ENCODE measurements around the gene CALHM4. TPM values are rescaled to one million over a fixed set of nuclear protein-coding genes. Genes with fewer than 3 reads are reported as not detected.

The CALHM4 gene
- total and polyA plus RNA-seq, 2 of the 4 experiments (the other 2 are of a cell fraction), result 0.07 TPM; not detected in 1

Other genes with a start within 250 kb of the CALHM4 start
- 132 and 154 TPM in 2 replicates for gene DSE, start 182.8 kb upstream of the CALHM4 start, total RNA-seq (2012; rRNA removed)
- gene DSE, start 182.8 kb upstream of the CALHM4 start, polyA plus RNA-seq (2012; rRNA removed), result 43.9 and 48.0 TPM in 2 replicates
- 0.72 and 0.83 TPM in 2 replicates for gene CALHM6, start 92.4 kb upstream of the CALHM4 start, total RNA-seq (2012; rRNA removed)
- gene CALHM6, start 92.4 kb upstream of the CALHM4 start, polyA plus RNA-seq (2012; rRNA removed), result 1.1 and 1.5 TPM in 2 replicates
- gene CALHM5, start 42.1 kb upstream of the CALHM4 start, total RNA-seq (2012; rRNA removed), result 10.6 and 10.8 TPM in 2 replicates
- gene CALHM5, start 42.1 kb upstream of the CALHM4 start, polyA plus RNA-seq (2012; rRNA removed), result 2.8 and 3.3 TPM in 2 replicates
- under 0.01 TPM in 1 of 2 replicates, not detected in the other for gene TRAPPC3L, start 8.1 kb upstream of the CALHM4 start, total RNA-seq (2012; rRNA removed)
- gene TRAPPC3L, start 8.1 kb upstream of the CALHM4 start, polyA plus RNA-seq (2012; rRNA removed), result 0.03 TPM in 1 of 2 replicates, not detected in the other
- gene RWDD1, start 17.8 kb downstream of the CALHM4 start, total RNA-seq (2012; rRNA removed), result 35.8 and 92.8 TPM in 2 replicates
- 22.8 and 23.6 TPM in 2 replicates for gene RWDD1, start 17.8 kb downstream of the CALHM4 start, polyA plus RNA-seq (2012; rRNA removed)
- gene RSPH4A, start 62.7 kb downstream of the CALHM4 start, total RNA-seq (2012; rRNA removed), result under 0.01 and 0.28 TPM in 2 replicates
- 0.10 and 0.19 TPM in 2 replicates for gene RSPH4A, start 62.7 kb downstream of the CALHM4 start, polyA plus RNA-seq (2012; rRNA removed)
- gene ZUP1, start 115.0 kb downstream of the CALHM4 start, total RNA-seq (2012; rRNA removed), result 13.4 and 16.4 TPM in 2 replicates
- 5.5 and 7.3 TPM in 2 replicates for gene ZUP1, start 115.0 kb downstream of the CALHM4 start, polyA plus RNA-seq (2012; rRNA removed)
- gene KPNA5, start 127.5 kb downstream of the CALHM4 start, total RNA-seq (2012; rRNA removed), result 5.9 and 9.4 TPM in 2 replicates
- gene KPNA5, start 127.5 kb downstream of the CALHM4 start, polyA plus RNA-seq (2012; rRNA removed), result 1.8 and 2.2 TPM in 2 replicates
- gene FAM162B, start 212.0 kb downstream of the CALHM4 start, total RNA-seq (2012; rRNA removed), result 3.2 and 3.6 TPM in 2 replicates
- gene FAM162B, start 212.0 kb downstream of the CALHM4 start, polyA plus RNA-seq (2012; rRNA removed), result 2.9 and 4.0 TPM in 2 replicates